NCI-H774 (cell line): ENCODE data around the gene UBE2N.

Experiments used
- DNase-seq: peaks from one replicate; lab custom pipeline; 2025; lab: John Stamatoyannopoulos, UW

Gene UBE2N

GRCh38 chr12:93441617-93442410, at the start of gene UBE2N:
Gene UBE2N (minus strand): TSS chr12:93441947. CDS start chr12:93441884, 63 bp downstream.
- peak; percentile 98 for DNase-seq

- no peak for DNase-seq
Observed at GRCh38 chr12:93484315-93484981, 42.7 kb upstream of the UBE2N start.

GRCh38 chr12:93483151-93483807, 41.5 kb upstream of the UBE2N start:
- DNase-seq: no peak

GRCh38 chr12:93482721-93483120, 41.0 kb upstream of the UBE2N start:
- DNase-seq: no peak

GRCh38 chr12:93476555-93476954, 34.8 kb upstream of the UBE2N start:
- DNase-seq: no peak

GRCh38 chr12:93469386-93469785, 27.6 kb upstream of the UBE2N start:
- no peak for DNase-seq

GRCh38 chr12:93468008-93468371, 26.2 kb upstream of the UBE2N start:
- DNase-seq: no peak

- DNase-seq: peak; percentile 93
Observed at GRCh38 chr12:93467351-93468007, 25.7 kb upstream of the UBE2N start, which contains the start of gene MRPL42. Gene MRPL42 (plus strand): TSS chr12:93467514. CDS start chr12:93469286, 1,772 bp downstream.

GRCh38 chr12:93466625-93467350, 25.0 kb upstream of the UBE2N start:
- DNase-seq: no peak

- DNase-seq: no peak
Observed at GRCh38 chr12:93465841-93466240, 24.1 kb upstream of the UBE2N start.

GRCh38 chr12:93461503-93461902, 19.8 kb upstream of the UBE2N start:
- no peak for DNase-seq

GRCh38 chr12:93460902-93461301, 19.2 kb upstream of the UBE2N start:
- DNase-seq: no peak

- no peak for DNase-seq
Observed at GRCh38 chr12:93460003-93460402, 18.3 kb upstream of the UBE2N start.

GRCh38 chr12:93459097-93459496, 17.4 kb upstream of the UBE2N start:
- DNase-seq: no peak

GRCh38 chr12:93456077-93456476, 14.3 kb upstream of the UBE2N start:
- DNase-seq: no peak

- no peak for DNase-seq
Observed at GRCh38 chr12:93453633-93454032, 11.9 kb upstream of the UBE2N start.

GRCh38 chr12:93451423-93452158, 9.8 kb upstream of the UBE2N start:
- no peak for DNase-seq

GRCh38 chr12:93449277-93449676, 7.5 kb upstream of the UBE2N start:
- no peak for DNase-seq

GRCh38 chr12:93448796-93449195, 7.0 kb upstream of the UBE2N start:
- DNase-seq: no peak

GRCh38 chr12:93447555-93448290, 6.0 kb upstream of the UBE2N start:
- DNase-seq: no peak
